ENCODE results near the gene PPEF1. TPM values are rescaled to one million over a fixed set of nuclear protein-coding genes. Genes with fewer than 3 reads are reported as not detected.
"Not testable (repeated sequence)": the region's sequence is repeated elsewhere in the genome, so short reads cannot be mapped to it uniquely, and the experiment has no call there.

Gene PPEF1
- total RNA-seq, 2 experiments from 2014 or later: not detected

DNA sequence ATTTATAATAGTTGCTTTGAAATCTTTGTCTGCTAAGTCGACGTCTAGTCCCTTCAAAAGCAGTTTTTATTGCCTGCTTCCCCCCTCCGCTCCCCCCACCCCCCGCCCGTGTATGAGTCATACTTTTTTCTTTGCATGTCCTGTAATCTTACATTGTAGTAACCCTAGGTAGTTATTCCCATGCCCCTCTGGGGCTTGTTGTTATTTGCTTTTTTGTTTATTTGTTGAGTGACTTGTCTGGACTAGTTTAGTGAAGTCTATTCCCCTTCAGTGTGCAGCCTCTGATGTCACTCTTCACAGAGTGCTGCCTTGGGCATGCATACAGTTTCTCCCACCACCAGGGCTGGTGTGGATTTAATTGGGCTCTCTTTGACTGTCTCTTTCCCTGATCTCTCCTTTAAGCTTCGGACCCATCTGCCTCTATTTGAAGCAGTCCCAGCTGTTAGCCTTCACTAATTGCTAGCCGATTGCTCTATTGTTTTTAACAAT lies 86.2 kb downstream of the PPEF1 start:
- H3K9me3 Mint-ChIP-seq: no peaks in the 10 kb centered on the region
- no peak overlapping the region for H3K4me3 Mint-ChIP-seq
- no peak overlapping the region for H3K27ac Mint-ChIP-seq
- H3K27me3 Mint-ChIP-seq: no peaks in the 10 kb centered on the region
- no peaks in the 10 kb centered on the region for H3K36me3 Mint-ChIP-seq
- ATAC-seq (ENCODE audit: low read depth) (no peak), DNase-seq (no peak)
- no peaks in the 10 kb centered on the region for H3K4me1 Mint-ChIP-seq
- POLR2A ChIA-PET: no interaction called here

DNA sequence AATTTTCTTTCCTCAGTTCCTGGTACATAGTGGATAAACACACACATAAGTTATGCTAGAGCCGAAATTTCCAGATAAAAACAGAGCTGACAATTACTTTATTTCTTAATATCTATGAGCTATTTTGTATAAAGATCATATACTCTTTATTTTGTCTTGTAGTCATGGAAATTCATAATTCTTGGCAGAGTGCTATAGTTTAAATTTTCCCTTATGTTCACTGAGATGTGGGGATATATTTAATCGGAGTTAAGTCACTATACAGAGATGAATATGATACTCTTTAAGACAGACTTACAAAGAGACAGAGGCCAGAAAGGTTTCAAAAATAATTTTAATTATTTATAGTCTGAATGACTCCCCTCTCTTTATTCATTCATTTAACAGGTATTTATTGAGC lies 89.7 kb downstream of the PPEF1 start:
- H3K36me3 Mint-ChIP-seq: no peaks in the 10 kb centered on the region
- no peak overlapping the region for H3K27ac Mint-ChIP-seq
- H3K4me1 Mint-ChIP-seq: no peaks in the 10 kb centered on the region
- ATAC-seq (ENCODE audit: low read depth): no peak
- no peaks in the 10 kb centered on the region for H3K9me3 Mint-ChIP-seq
- no peaks in the 10 kb centered on the region for H3K27me3 Mint-ChIP-seq
- no peak for DNase-seq
- H3K4me3 Mint-ChIP-seq: no peak overlapping the region
- POLR2A ChIA-PET: no interaction called here

DNA sequence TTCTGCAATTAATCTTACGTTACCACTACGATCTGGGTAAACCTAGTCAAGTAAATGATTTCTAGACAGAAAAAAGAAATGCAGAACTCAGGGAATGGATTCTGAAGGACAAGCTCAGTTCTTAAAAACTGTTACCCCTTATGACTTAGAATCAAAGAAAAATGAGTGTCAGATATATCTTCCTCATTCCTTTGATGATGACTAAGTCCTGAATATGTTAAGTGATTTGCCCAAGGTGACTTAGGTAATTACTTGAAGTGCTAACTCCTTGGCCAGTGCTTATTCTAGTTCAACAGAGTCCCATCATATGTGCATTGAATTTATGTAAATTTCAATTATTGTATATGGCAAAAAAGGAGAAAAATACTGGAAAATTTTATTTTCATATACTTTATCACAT lies 92.5 kb downstream of the PPEF1 start:
- DNase-seq: no peak
- Mint-ChIP-seq H3K9me3 (no peaks in the 10 kb centered on the region), H3K4me3 (no peak overlapping the region), H3K4me1 (no peaks in the 10 kb centered on the region), H3K36me3 (no peaks in the 10 kb centered on the region), H3K27ac (no peak overlapping the region), H3K27me3 (no peaks in the 10 kb centered on the region)
- POLR2A ChIA-PET: no interaction called here
- no peak for ATAC-seq (ENCODE audit: low read depth)

DNA sequence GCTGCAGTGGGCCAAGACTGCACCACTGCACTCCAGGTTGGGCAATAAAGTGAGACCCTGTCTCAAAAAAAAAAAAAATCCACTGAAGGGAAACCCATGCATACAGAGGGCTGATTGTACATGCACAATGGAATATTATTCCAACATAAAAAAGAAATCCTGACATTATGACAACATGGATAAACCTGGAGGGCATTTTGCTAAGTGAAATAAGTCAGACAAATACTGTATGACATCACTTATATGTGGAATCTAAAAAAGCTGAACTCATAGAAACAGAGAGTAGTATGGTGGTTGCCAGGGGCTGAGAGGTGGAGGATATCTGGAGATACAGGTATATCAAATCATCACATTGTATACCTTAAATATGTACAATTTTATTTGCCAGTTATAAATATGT lies 102.2 kb downstream of the PPEF1 start:
- no peak overlapping the region for H3K4me3 Mint-ChIP-seq

DNA sequence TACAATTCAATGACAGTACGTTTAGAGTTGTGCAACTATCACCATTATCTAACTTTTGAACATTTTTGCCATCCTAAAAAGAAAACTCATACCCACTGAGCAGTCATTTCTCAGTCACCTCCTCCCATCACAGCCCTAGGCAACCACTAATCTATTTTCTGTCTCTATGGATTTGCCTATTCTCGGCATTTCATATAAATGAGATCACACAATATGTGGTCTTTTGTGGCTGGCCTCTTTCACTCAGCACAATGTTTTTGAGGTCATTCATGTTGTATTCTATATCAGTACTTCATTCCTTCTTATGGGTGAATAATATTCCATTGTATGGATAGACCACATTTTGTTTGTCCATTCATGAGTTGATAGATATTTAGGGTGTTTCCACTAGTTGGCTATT lies 103.0 kb downstream of the PPEF1 start:
- ATAC-seq (ENCODE audit: low read depth) (no peak), DNase-seq (no peak)
- no peak overlapping the region for H3K27ac Mint-ChIP-seq
- no peaks in the 10 kb centered on the region for H3K36me3 Mint-ChIP-seq
- H3K9me3 Mint-ChIP-seq: no peaks in the 10 kb centered on the region
- H3K27me3 Mint-ChIP-seq: peaks cover 2% of the 10 kb centered on the region
- H3K4me3 Mint-ChIP-seq: no peak overlapping the region
- no peaks in the 10 kb centered on the region for H3K4me1 Mint-ChIP-seq
- POLR2A ChIA-PET: no interaction called here

More for the DNA sequence above, 102.2 kb downstream of the PPEF1 start:
- no peaks in the 10 kb centered on the region for H3K9me3 Mint-ChIP-seq
- ATAC-seq (ENCODE audit: low read depth): no peak
- no peak overlapping the region for H3K27ac Mint-ChIP-seq
- H3K27me3 Mint-ChIP-seq: peaks cover 2% of the 10 kb centered on the region
- POLR2A ChIA-PET: no interaction called here
- no peaks in the 10 kb centered on the region for H3K36me3 Mint-ChIP-seq
- H3K4me1 Mint-ChIP-seq: no peaks in the 10 kb centered on the region
- no peak for DNase-seq

DNA sequence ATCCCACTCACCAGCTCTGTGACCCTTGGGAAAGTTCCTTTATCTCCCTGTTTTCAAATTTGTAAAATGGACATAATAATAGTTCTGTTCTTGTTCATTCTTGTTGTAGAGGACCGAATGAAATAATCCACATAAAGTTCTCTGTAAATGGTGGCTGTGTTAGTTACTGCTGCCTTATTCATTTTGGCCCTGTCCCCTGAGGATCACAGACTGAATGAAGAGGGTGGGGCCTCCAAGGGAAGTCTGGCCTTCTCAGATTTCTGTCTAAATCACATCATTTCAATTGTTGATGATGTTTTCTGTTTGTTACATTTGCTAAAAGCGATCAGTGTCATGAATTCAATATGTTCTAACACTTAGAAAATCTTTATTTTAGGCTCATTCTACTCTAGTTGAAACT lies 117.9 kb downstream of the PPEF1 start:
- no peaks in the 10 kb centered on the region for H3K36me3 Mint-ChIP-seq

DNA sequence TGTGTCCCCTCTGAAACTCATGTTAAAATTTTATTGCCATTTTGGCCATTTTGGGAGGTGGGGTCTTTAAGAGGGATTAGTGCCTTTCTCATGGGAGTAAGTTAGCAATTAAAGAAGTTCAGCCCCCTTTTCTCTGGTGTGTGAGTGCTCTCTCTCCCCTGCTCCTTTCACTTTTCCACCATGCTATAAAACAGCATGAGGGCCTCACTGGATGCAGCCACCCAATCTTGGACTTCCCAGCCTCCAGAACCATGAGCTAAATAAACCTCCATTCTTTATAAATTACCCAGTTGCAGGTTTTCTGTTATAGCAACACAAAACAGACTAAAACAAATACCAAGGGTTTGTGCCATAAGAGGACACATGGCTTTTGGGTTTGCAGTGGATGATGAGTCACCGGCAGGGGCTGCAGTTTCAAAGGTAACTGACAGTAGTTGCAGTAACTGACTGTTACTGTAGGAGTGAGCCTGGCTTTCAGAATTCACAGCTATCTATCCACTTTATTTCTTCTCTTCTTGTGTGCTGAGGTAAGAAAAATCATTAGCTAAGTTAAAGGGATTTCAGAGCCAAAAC lies 121.5 kb downstream of the PPEF1 start:
- Mint-ChIP-seq H3K36me3 (no peaks in the 10 kb centered on the region), H3K9me3 (no peaks in the 10 kb centered on the region), H3K27ac (no peak overlapping the region), H3K27me3 (no peaks in the 10 kb centered on the region), H3K4me3 (no peak overlapping the region), H3K4me1 (peaks cover 2% of the 10 kb centered on the region)
- ATAC-seq (ENCODE audit: low read depth) (no peak), DNase-seq (no peak)
- POLR2A ChIA-PET: no interaction called here

More for the DNA sequence above, 117.9 kb downstream of the PPEF1 start:
- no peaks in the 10 kb centered on the region for H3K9me3 Mint-ChIP-seq
- DNase-seq (no peak), ATAC-seq (ENCODE audit: low read depth) (no peak)
- H3K4me1 Mint-ChIP-seq: peaks cover 2% of the 10 kb centered on the region
- H3K27ac Mint-ChIP-seq: no peak overlapping the region
- POLR2A ChIA-PET: no interaction called here
- H3K4me3 Mint-ChIP-seq: no peak overlapping the region
- H3K27me3 Mint-ChIP-seq: no peaks in the 10 kb centered on the region

DNA sequence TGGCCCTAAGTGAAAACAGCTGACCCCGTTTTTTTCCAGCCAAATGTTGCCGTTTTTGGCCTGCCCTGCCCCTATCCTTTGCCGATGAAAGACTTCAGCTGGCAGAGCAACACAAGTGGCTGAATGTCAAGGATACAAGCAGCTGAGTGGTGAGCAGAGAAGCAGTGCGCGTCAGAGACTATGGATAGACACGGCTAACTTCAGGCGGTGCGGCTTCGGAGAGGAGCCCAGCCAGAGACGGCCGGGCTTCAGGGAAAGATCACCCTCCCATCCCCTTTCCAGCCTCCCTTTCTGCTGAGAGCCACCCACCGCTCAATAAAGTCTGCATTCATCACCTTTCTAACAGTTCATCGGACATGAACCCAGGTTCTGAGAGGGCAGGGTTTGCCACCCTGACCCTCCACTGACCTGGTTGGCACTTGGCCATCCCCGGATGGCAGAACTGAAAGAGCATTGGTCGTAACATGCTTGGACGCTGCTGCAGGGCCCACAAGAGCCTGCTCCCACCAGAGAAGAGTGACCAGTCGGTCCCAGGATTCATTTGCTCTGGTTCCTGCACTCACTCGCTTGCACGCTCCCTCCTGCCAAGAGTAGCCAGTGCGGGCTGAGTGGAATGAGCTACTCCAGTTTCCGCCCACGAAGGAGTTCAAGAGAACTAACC lies 125.8 kb downstream of the PPEF1 start:
- POLR2A ChIA-PET: no interaction called here
- Mint-ChIP-seq H3K36me3 (no peaks in the 10 kb centered on the region), H3K27ac (no peak overlapping the region), H3K4me1 (peaks cover 2% of the 10 kb centered on the region), H3K4me3 (no peak overlapping the region), H3K9me3 (no peaks in the 10 kb centered on the region), H3K27me3 (no peaks in the 10 kb centered on the region)
- no peak for DNase-seq
- ATAC-seq (ENCODE audit: low read depth): no peak

DNA sequence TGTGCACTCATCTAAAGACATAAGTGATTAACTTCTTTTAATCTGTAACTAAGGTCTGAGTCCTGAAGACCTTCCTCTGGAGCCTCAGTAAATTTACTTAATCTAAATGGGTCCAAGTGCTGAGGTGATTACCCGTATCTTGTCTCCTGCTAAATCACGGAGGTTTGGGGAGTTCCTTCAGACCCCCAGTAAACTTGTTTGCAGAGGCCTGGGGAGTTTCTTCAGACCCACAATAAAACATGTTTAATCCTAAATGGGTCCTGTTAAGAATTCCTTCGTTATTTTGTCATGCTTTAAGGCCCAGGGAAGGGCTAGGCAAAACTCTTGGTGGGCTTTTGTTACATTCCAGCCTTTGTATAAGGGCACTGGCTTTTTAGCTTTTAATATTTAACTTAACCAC lies 140.5 kb downstream of the PPEF1 start:
- H3K27me3 Mint-ChIP-seq; DNase-seq; H3K36me3 Mint-ChIP-seq; H3K4me1 Mint-ChIP-seq; H3K27ac Mint-ChIP-seq; H3K9me3 Mint-ChIP-seq; H3K4me3 Mint-ChIP-seq; POLR2A ChIA-PET; ATAC-seq (ENCODE audit: low read depth): not testable (repeated sequence)

DNA sequence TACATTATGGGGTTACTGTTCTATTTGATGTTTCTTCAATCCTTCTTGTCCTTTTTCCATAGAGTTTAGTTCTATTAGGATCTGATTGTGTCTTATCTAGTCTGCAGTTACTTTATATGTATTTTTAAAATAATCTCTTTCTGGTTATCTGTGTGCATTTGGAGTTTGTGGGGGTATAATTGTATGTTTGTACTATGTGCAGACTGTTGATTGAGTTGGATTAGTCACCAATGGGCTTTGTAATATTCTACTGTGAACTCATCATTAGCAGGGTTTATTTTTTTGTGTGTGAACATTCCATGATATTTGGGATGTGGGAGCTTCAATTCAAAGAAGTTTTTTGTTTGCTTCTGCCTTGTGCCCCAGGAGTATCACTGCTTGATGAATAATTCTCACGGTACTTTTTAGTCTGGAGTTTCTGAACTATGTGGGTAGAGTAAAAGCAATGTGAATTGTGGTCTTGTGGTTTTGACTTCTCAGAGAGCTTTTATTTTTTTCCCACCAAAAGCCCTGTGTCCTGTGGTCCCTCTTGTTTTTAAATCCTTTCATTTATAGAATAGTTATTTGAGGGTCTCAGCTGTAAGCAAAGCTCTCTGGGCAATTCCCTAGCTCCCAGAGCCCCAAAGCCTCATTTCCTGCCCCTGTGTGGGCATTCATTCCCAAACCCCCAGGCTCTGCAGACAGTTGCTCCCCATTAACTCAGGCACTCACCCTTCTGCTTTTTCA lies 148.6 kb downstream of the PPEF1 start:
- POLR2A ChIA-PET: no interaction called here
- ATAC-seq (ENCODE audit: low read depth): no peak
- peaks cover 10% of the 10 kb centered on the region for H3K4me1 Mint-ChIP-seq
- no peak overlapping the region for H3K4me3 Mint-ChIP-seq
- no peaks in the 10 kb centered on the region for H3K36me3 Mint-ChIP-seq
- no peaks in the 10 kb centered on the region for H3K9me3 Mint-ChIP-seq
- H3K27ac Mint-ChIP-seq: no peak overlapping the region
- peaks cover 2% of the 10 kb centered on the region for H3K27me3 Mint-ChIP-seq
- no peak for DNase-seq

DNA sequence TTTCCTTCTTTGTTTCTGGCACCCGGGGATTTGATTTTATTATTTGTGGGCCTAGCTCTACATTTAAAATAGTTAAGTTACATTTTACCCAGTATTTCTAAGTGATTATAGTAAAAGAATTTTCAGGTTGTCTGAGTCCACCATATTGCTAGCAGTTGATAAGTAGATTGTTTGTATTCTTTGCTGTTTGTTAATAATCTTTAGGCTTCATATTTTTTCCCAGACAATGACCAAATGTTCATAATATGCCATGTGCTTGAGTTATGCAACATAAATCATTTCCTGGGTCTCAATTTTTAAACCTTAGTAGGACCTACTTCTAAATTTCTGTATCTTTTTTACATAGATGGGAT lies 149.2 kb downstream of the PPEF1 start:
- Mint-ChIP-seq H3K4me3 (no peak overlapping the region), H3K27me3 (peaks cover 2% of the 10 kb centered on the region), H3K36me3 (no peaks in the 10 kb centered on the region), H3K27ac (no peak overlapping the region), H3K4me1 (peaks cover 10% of the 10 kb centered on the region), H3K9me3 (no peaks in the 10 kb centered on the region)
- POLR2A ChIA-PET: no interaction called here
- ATAC-seq (ENCODE audit: low read depth) (no peak), DNase-seq (no peak)

DNA sequence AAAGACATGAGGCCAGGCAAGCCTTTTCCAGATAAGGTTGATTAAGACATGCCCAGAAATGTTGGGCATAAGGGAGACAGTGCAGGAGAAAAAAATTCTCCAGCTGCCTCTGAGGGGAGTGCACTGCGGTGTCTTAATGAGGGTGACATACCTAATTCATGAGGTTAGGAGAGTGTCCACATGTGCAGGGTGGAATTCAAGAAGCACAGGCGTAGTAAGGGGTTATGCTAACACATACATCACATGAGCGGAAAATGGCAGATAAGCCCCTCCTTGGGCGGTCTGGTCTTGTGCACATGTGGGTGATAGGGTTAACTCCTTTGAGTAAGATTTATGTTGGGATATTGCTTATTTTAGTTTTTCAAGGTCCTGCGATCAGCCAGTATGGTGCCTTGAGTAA lies 154.1 kb downstream of the PPEF1 start:
- Mint-ChIP-seq H3K4me1 (peaks cover under 1% of the 10 kb centered on the region), H3K9me3 (no peaks in the 10 kb centered on the region), H3K4me3 (no peak overlapping the region), H3K27ac (no peak overlapping the region), H3K27me3 (no peaks in the 10 kb centered on the region), H3K36me3 (no peaks in the 10 kb centered on the region)
- POLR2A ChIA-PET: no interaction called here
- no peak for ATAC-seq (ENCODE audit: low read depth)
- DNase-seq: no peak

DNA sequence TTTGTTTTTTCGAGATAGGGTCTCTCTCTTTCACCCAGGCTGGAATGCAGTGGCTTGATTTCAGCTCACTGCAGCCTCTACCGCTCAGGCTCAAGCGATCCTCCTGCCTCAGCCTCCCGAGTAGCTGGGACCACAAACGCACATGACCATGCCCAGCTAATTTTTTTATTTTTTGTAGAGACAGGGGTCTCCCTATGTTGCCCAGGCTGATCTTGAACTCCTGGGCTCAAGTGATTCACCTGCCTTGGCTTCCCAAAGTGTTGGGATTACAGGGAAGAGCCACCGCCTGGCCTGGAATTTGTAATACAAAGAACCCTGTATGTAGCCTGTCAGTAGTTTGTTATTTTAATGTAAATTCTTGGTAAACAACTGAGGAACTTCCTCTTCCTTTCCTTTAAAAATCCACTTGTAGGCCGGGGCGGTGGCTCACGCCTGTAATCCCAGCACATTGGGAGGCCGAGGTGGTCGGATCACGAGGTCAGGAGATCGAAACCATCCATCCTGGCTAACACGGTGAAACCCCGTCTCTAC lies 157.0 kb downstream of the PPEF1 start:
- Mint-ChIP-seq H3K36me3 (no peaks in the 10 kb centered on the region), H3K9me3 (no peaks in the 10 kb centered on the region), H3K4me3 (no peak overlapping the region), H3K27ac (no peak overlapping the region), H3K4me1 (no peaks in the 10 kb centered on the region), H3K27me3 (no peaks in the 10 kb centered on the region)
- DNase-seq (no peak), ATAC-seq (ENCODE audit: low read depth) (no peak)
- POLR2A ChIA-PET: interaction anchor here (0.6 kb wide), 1 partner anchor 34 kb away, joined by 10 read pairs; no protein-coding TSS in a partner anchor

Data from activated naive CD8-positive, alpha-beta T cell treated with anti-CD3 and anti-CD28 coated beads, Interleukin-2, amount 10 ng/mL, durations not matched to agents 7 days and 5 days (primary cell).